RWPE2 (cell line): ENCODE measurements around the gene PDIK1L.

Source experiments
- ATAC-seq: fragments of 200-7000 bp; cut with Tn5 transposase; 3 replicates; pipeline ENCODE4 v1.9.1; 2021; ENCODE audit warnings: low read depth
- DNase-seq: peaks from one replicate; pipeline ENCODE4 v3.0.0-alpha.2; 2020; ENCODE audit warnings: low spot score
- H3K27ac ChIP-seq: fragments of 450-650 bp; 2 replicates; pipeline ENCODE4 v1.5.1; 2017; ENCODE audit warnings: mild to moderate bottlenecking; ENCODE audit not compliant: poor library complexity, severe bottlenecking
- H3K27me3 ChIP-seq: fragments of 250-450 bp; sonication (Bioruptor Pico); 2 replicates; pipeline ENCODE4 v1.5.1; 2021; ENCODE audit warnings: mild to moderate bottlenecking, moderate library complexity; ENCODE audit not compliant: insufficient read depth, poor library complexity, severe bottlenecking
- H3K36me3 ChIP-seq: fragments of 250-450 bp; sonication (Bioruptor Pico); 2 replicates; pipeline ENCODE4 v1.5.1; 2020; ENCODE audit warnings: low read depth, mild to moderate bottlenecking, moderate library complexity
- H3K4me1 ChIP-seq: fragments of 250-450 bp; sonication (Bioruptor Pico); 2 replicates; pipeline ENCODE4 v1.5.1; 2021; ENCODE audit warnings: mild to moderate bottlenecking, moderate library complexity; ENCODE audit not compliant: insufficient read depth, poor library complexity, severe bottlenecking
- H3K4me3 ChIP-seq: fragments of 250-450 bp; sonication (Bioruptor Pico); 2 replicates; pipeline ENCODE4 v1.5.1; 2021; ENCODE audit warnings: mild to moderate bottlenecking, moderate library complexity; ENCODE audit not compliant: severe bottlenecking
- H3K9me3 ChIP-seq: fragments of 250-450 bp; sonication (Bioruptor Pico); 2 replicates; pipeline ENCODE4 v1.5.1; 2021; ENCODE audit warnings: mild to moderate bottlenecking, moderate library complexity; ENCODE audit not compliant: severe bottlenecking
- CTCF ChIP-seq: fragments of 450-650 bp; IDR thresholded peaks from one replicate; pipeline ENCODE4 v1.5.1; 2017; ENCODE audit warnings: mild to moderate bottlenecking, moderate library complexity; ENCODE audit not compliant: poor library complexity, severe bottlenecking

Gene PDIK1L

GRCh38 chr1:26081267-26082019, 30.2 kb upstream of the PDIK1L start:
- H3K9me3 ChIP-seq: no peaks in the 10 kb centered on the region
- H3K27ac ChIP-seq: no peak overlapping the region
- no peak for TF ChIP-seq CTCF
- H3K4me1 ChIP-seq: no peaks in the 10 kb centered on the region
- no peaks in the 10 kb centered on the region for H3K36me3 ChIP-seq
- H3K4me3 ChIP-seq: no peak overlapping the region
- DNase-seq: no peak
- no peak for ATAC-seq
- no peaks in the 10 kb centered on the region for H3K27me3 ChIP-seq

GRCh38 chr1:26082020-26082350, 29.6 kb upstream of the PDIK1L start:
- Histone ChIP-seq H3K36me3 (no peaks in the 10 kb centered on the region), H3K9me3 (no peaks in the 10 kb centered on the region), H3K27me3 (no peaks in the 10 kb centered on the region), H3K4me1 (no peaks in the 10 kb centered on the region), H3K4me3 (no peak overlapping the region), H3K27ac (no peak overlapping the region)
- DNase-seq (no peak), ATAC-seq (no peak)
- TF ChIP-seq CTCF: no peak

GRCh38 chr1:26083208-26083607, 28.4 kb upstream of the PDIK1L start:
- Histone ChIP-seq H3K36me3 (no peaks in the 10 kb centered on the region), H3K27me3 (no peaks in the 10 kb centered on the region), H3K4me1 (no peaks in the 10 kb centered on the region), H3K27ac (no peak overlapping the region), H3K4me3 (no peak overlapping the region), H3K9me3 (no peaks in the 10 kb centered on the region)
- peak; percentile 46; the same call in 2 of the 3 replicates for ATAC-seq
- no peak for TF ChIP-seq CTCF
- no peak for DNase-seq

GRCh38 chr1:26084091-26084561, 27.5 kb upstream of the PDIK1L start:
- no peak for TF ChIP-seq CTCF
- H3K27me3 ChIP-seq: no peaks in the 10 kb centered on the region
- no peaks in the 10 kb centered on the region for H3K36me3 ChIP-seq
- no peak overlapping the region for H3K4me3 ChIP-seq
- no peak for DNase-seq
- no peak overlapping the region for H3K27ac ChIP-seq
- no peaks in the 10 kb centered on the region for H3K4me1 ChIP-seq
- no peaks in the 10 kb centered on the region for H3K9me3 ChIP-seq
- no peak for ATAC-seq

GRCh38 chr1:26084844-26085243, 26.8 kb upstream of the PDIK1L start:
- Histone ChIP-seq H3K4me1 (no peaks in the 10 kb centered on the region), H3K9me3 (no peaks in the 10 kb centered on the region), H3K27ac (no peak overlapping the region), H3K27me3 (no peaks in the 10 kb centered on the region), H3K4me3 (no peak overlapping the region), H3K36me3 (no peaks in the 10 kb centered on the region)
- DNase-seq (no peak), ATAC-seq (no peak)
- TF ChIP-seq CTCF: no peak
